Measurements from ENCODE around the gene NRP2. TPM values are rescaled to one million over a fixed set of nuclear protein-coding genes. Genes with fewer than 3 reads are reported as not detected.

NRP2 gene
- total and polyA plus RNA-seq, 9 donors, result 47.9 to 143 (median 106) TPM

DNA sequence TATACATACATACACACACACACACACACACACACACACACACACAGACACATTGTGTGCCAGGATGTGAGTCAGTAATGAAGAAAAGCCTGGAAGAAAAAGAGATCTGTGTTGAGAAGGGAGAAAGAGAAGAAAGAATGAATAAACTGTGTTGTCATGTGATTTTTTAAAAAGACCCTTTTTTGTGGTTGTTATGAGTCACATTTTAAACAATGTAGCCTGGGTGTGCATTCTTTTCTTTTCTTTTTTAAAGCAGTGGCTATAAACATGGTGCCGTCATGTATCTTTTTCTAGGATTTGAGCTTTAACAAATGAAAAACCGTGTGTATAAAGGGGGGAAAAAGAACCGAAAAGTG is 87.2 kb downstream of the NRP2 start:
- TF ChIP-seq EP300 (IDR thresholded peaks at IDR 0.05), result no peak
- no peak for TF ChIP-seq POLR2A (IDR thresholded peaks at IDR 0.05)
- TF ChIP-seq, protein P1, sequence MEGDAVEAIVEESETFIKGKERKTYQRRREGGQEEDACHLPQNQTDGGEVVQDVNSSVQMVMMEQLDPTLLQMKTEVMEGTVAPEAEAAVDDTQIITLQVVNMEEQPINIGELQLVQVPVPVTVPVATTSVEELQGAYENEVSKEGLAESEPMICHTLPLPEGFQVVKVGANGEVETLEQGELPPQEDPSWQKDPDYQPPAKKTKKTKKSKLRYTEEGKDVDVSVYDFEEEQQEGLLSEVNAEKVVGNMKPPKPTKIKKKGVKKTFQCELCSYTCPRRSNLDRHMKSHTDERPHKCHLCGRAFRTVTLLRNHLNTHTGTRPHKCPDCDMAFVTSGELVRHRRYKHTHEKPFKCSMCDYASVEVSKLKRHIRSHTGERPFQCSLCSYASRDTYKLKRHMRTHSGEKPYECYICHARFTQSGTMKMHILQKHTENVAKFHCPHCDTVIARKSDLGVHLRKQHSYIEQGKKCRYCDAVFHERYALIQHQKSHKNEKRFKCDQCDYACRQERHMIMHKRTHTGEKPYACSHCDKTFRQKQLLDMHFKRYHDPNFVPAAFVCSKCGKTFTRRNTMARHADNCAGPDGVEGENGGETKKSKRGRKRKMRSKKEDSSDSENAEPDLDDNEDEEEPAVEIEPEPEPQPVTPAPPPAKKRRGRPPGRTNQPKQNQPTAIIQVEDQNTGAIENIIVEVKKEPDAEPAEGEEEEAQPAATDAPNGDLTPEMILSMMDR (IDR thresholded peaks at IDR 0.05), result no peak
- DNase-seq, result no peak
- no peak overlapping the region for H3K4me3 ChIP-seq
- no peaks in the 10 kb centered on the region for H3K27me3 ChIP-seq
- no peak overlapping the region for H3K27ac ChIP-seq
- intact Hi-C loops (cut with DNase I), result loop anchor here in 1 of 4 donors (5.0 kb wide), 1 partner anchor 118 kb away; no protein-coding TSS in a partner anchor
- peaks cover 9% of the 10 kb centered on the region for H3K4me1 ChIP-seq (ENCODE audit: insufficient read depth)
- 49 to 63% (median 61%) methylated on average over 3 of the region's 3 CpGs for WGBS, 3 donors
- H3K9me3 ChIP-seq, result no peaks in the 10 kb centered on the region
- no peaks in the 10 kb centered on the region for H3K36me3 ChIP-seq

DNA sequence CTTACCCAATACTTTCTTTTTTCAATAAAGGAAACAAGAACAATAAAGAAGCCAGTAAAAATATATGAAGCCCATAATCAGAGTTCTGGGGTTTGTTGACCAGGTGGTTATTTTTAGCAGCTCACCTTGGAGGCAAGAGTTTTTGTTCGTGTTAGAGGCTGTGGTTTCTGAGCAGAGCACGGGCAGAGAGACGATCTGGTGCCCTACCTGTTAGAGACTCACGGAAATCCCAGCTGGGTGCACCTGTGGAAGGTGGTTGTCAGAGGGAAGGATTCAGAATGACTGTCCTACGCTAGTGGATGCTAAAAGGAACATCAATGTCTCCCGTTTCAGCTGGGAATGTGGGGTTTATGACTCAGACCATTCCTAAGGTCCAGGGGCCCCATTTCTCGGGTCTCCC is 87.6 kb downstream of the NRP2 start:
- Histone ChIP-seq H3K9me3 (no peaks in the 10 kb centered on the region), H3K4me3 (no peak overlapping the region), H3K4me1 (ENCODE audit: insufficient read depth) (peaks cover 9% of the 10 kb centered on the region), H3K27ac (no peak overlapping the region), H3K36me3 (no peaks in the 10 kb centered on the region), H3K27me3 (no peaks in the 10 kb centered on the region)
- intact Hi-C loops (cut with DNase I), result loop anchor here in 3 of 4 donors (5.0 to 10.0 kb wide), 3 partner anchors 115 to 122 kb away; no protein-coding TSS in a partner anchor
- WGBS, 3 donors, result 76 to 85% (median 79%) methylated on average over 7 of the region's 7 CpGs
- TF ChIP-seq, protein P1 (IDR thresholded peaks at IDR 0.05), result no peak
- TF ChIP-seq POLR2A (IDR thresholded peaks at IDR 0.05) (no peak), EP300 (IDR thresholded peaks at IDR 0.05) (no peak)
- no peak for DNase-seq

DNA sequence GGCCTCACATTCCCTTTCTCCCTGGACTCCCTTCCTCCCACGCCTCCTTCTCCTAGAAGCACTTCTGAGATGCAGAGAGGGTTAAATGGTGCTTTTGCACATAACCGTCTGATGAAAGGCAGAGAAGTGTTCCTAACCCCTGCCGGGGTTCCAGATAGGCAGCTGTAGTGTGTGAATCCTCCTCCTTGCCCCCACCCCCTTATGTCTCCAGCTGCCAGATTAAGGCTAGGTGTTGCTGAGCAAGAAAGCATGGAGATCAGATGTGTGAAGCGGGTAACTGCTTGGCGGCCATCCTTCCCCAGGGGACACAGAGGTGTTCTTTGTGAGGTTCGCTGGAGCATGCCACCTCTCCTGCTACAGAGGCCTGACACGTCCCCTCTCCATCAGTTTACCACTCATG is 88.3 kb downstream of the NRP2 start:
- no peak overlapping the region for H3K4me3 ChIP-seq
- TF ChIP-seq POLR2A (IDR thresholded peaks at IDR 0.05) (no peak), EP300 (IDR thresholded peaks at IDR 0.05) (no peak)
- TF ChIP-seq, protein P1 (IDR thresholded peaks at IDR 0.05), result no peak
- H3K27ac ChIP-seq, result no peak overlapping the region
- H3K4me1 ChIP-seq (ENCODE audit: insufficient read depth), result peaks cover 9% of the 10 kb centered on the region
- no peaks in the 10 kb centered on the region for H3K9me3 ChIP-seq
- 43 to 59% (median 46%) methylated on average over 7 of the region's 7 CpGs for WGBS, 3 donors
- intact Hi-C loops (cut with DNase I), result loop anchor here in 2 of 4 donors (5.0 to 10.0 kb wide), 2 partner anchors 114 to 122 kb away; no protein-coding TSS in a partner anchor
- H3K27me3 ChIP-seq, result no peaks in the 10 kb centered on the region
- no peak for DNase-seq
- H3K36me3 ChIP-seq, result no peaks in the 10 kb centered on the region

DNA sequence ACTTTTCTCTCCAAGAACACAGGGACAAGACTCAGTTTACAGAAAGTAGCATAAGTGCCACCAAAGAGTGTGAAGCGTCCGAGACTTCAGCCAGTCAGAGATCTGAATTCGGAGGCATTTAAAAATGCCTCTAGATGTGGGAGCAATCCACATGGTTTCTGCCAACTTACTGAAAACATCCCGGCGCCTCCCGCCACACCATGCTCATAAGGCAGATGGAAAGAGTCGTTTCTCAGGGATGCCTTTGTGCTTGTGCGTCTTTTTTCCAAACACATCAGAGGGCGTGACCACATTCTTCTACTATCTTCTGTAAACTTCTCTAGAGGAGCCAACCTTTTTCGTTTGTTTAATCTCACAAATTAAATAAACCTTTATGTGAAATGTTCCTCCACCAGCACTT is 88.7 kb downstream of the NRP2 start:
- Histone ChIP-seq H3K9me3 (no peaks in the 10 kb centered on the region), H3K36me3 (no peaks in the 10 kb centered on the region), H3K27ac (no peak overlapping the region), H3K4me3 (no peak overlapping the region), H3K27me3 (no peaks in the 10 kb centered on the region), H3K4me1 (ENCODE audit: insufficient read depth) (peaks cover 9% of the 10 kb centered on the region)
- TF ChIP-seq EP300 (IDR thresholded peaks at IDR 0.05), result no peak
- no peak for TF ChIP-seq POLR2A (IDR thresholded peaks at IDR 0.05)
- TF ChIP-seq, protein P1 (IDR thresholded peaks at IDR 0.05), result no peak
- 18 to 36% (median 23%) methylated on average over 10 of the region's 10 CpGs for WGBS, 3 donors
- intact Hi-C loops (cut with DNase I), result loop anchor here in 2 of 4 donors (5.0 to 10.0 kb wide), 2 partner anchors 114 to 121 kb away; no protein-coding TSS in a partner anchor
- DNase-seq, result no peak

Data from ovary (tissue), 9 donors.